ENCODE results near the gene ANKFY1. TPM values are rescaled to one million over a fixed set of nuclear protein-coding genes. Genes with fewer than 3 reads are reported as not detected.

The ANKFY1 gene
- total RNA-seq, 4 donors from 2014 or later, result 43.3 to 49.8 (median 46.7) TPM

DNA sequence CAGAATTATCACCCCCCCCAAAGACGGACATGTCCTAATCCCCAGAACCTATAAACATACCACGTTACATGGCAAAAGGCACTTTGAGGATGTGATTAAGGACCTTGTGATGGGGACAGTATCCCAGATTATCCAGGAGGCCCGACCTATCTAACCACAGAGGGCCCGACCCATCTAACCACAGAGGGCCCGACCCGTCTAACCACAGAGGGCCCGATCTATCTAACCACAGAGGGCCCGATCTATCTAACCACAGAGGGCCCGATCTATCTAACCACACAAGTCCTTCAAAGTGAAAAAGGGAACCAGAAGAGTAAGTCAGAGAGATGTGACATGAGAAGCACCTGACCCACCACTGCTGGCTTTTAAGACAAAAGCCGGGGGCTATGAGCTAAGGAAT, 56.8 kb downstream of the ANKFY1 start:
- no peak overlapping the region for H3K27ac ChIP-seq
- H3K36me3 ChIP-seq, result peaks cover 0 to 46% (median 0%) of the 10 kb centered on the region in 3 donors

DNA sequence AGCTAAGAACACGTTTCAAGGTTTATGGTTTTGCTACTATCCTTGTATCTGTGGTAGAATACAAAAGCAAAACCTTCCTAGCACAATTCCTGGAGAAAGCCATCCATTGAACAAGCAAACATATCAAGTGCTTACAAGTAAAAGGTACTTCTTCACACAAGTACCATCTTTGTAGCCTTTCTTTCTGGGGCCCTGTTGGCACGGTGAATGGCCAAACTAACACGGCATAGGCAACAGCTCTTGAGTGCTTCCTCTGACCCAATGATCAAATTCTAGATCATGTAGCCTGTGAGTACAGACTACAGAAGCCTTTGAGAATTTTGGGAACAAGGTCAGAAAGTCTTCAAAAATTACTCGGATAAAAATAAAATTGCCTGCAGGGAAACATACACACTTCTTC, 57.9 kb downstream of the ANKFY1 start:
- peaks cover 0 to 46% (median 0%) of the 10 kb centered on the region in 3 donors for H3K36me3 ChIP-seq
- DNase-seq (ENCODE audit: low spot score in 2 of 2), result no peak
- H3K27ac ChIP-seq, result no peak overlapping the region
- H3K27me3 ChIP-seq, result no peaks in the 10 kb centered on the region
- TF ChIP-seq EP300 (IDR thresholded peaks at IDR 0.05) (no peak), POLR2A (IDR thresholded peaks at IDR 0.05) (no peak)
- TF ChIP-seq, protein P1, sequence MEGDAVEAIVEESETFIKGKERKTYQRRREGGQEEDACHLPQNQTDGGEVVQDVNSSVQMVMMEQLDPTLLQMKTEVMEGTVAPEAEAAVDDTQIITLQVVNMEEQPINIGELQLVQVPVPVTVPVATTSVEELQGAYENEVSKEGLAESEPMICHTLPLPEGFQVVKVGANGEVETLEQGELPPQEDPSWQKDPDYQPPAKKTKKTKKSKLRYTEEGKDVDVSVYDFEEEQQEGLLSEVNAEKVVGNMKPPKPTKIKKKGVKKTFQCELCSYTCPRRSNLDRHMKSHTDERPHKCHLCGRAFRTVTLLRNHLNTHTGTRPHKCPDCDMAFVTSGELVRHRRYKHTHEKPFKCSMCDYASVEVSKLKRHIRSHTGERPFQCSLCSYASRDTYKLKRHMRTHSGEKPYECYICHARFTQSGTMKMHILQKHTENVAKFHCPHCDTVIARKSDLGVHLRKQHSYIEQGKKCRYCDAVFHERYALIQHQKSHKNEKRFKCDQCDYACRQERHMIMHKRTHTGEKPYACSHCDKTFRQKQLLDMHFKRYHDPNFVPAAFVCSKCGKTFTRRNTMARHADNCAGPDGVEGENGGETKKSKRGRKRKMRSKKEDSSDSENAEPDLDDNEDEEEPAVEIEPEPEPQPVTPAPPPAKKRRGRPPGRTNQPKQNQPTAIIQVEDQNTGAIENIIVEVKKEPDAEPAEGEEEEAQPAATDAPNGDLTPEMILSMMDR (IDR thresholded peaks at IDR 0.05), result no peak
- H3K9me3 ChIP-seq, result no peaks in the 10 kb centered on the region
- 67 to 68% methylated on average over 4 of the region's 4 CpGs for WGBS, 2 donors
- peaks cover 0 to 15% (median 2%) of the 10 kb centered on the region in 4 donors for H3K4me1 ChIP-seq
- no peak overlapping the region for H3K4me3 ChIP-seq

More for the DNA sequence above, 56.8 kb downstream of the ANKFY1 start:
- H3K9me3 ChIP-seq, result no peaks in the 10 kb centered on the region
- H3K4me3 ChIP-seq, result no peak overlapping the region
- no peaks in the 10 kb centered on the region for H3K27me3 ChIP-seq
- TF ChIP-seq, protein P1 (IDR thresholded peaks at IDR 0.05), result no peak
- TF ChIP-seq EP300 (IDR thresholded peaks at IDR 0.05) (no peak), POLR2A (IDR thresholded peaks at IDR 0.05) (no peak)
- WGBS, 2 donors, result 72 to 80% methylated on average over 10 of the region's 10 CpGs
- DNase-seq (ENCODE audit: low spot score in 2 of 2), result no peak
- peaks cover 0 to 15% (median 2%) of the 10 kb centered on the region in 4 donors for H3K4me1 ChIP-seq

DNA sequence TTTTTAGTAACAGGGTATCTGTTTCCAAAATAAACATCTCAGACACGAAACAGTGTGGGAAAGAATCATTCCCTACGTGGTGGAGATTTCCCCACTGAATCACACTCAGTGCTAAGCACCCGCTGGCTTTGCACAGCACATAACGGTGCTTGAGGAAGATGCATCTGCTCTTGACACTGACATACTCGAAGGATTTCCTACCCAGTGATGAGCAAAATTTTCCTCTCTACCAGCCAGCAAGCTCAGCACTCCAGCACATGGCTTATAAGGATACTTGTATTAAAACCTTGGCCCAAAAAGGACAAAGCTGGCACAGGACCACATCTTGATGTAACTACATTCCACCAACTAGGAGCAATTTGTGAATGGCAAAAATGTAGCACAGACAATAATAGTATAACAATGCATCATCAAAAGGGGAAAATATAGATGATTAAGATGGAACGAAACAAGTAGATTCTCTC, 59.0 kb downstream of the ANKFY1 start:
- peak; percentile 22 to 78 for DNase-seq (ENCODE audit: low spot score in 2 of 2)
- peaks cover 0 to 15% (median 2%) of the 10 kb centered on the region in 4 donors for H3K4me1 ChIP-seq
- TF ChIP-seq EP300 (IDR thresholded peaks at IDR 0.05), result peak in 1 of 2 donors; percentile 82
- TF ChIP-seq POLR2A (IDR thresholded peaks at IDR 0.05), result no peak
- TF ChIP-seq, protein P1 (IDR thresholded peaks at IDR 0.05), result no peak
- peak overlapping the region in 1 of 4 donors; percentile 60 for H3K27ac ChIP-seq
- 38 to 41% methylated on average over 6 of the region's 6 CpGs for WGBS, 2 donors
- no peak overlapping the region for H3K4me3 ChIP-seq
- no peaks in the 10 kb centered on the region for H3K27me3 ChIP-seq
- H3K9me3 ChIP-seq, result no peaks in the 10 kb centered on the region
- H3K36me3 ChIP-seq, result peaks cover 0 to 45% (median 0%) of the 10 kb centered on the region in 3 donors

DNA sequence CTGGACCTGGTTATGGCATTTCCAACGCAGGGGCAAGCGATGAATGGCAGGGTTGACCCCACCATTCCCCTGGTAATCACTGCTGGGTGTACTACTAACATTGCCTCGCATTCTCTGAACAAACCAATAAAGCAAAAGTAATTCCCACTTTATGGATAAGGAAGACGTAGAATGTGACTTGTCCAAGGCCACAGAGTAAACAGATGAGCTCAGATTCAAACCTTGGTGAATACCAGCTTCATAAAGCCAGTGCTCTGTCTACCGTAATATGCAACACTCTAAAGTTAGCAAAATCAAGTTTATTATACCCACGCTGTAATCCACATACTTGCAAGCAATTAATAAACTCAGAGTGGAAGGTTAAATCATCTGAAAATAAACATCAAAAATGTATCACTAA, 59.6 kb downstream of the ANKFY1 start:
- no peak for TF ChIP-seq POLR2A (IDR thresholded peaks at IDR 0.05)
- TF ChIP-seq, protein P1 (IDR thresholded peaks at IDR 0.05), result no peak
- no peak for TF ChIP-seq EP300 (IDR thresholded peaks at IDR 0.05)
- Histone ChIP-seq H3K36me3 (peaks cover 0 to 40% (median 0%) of the 10 kb centered on the region in 3 donors), H3K4me3 (no peak overlapping the region), H3K27ac (peak overlapping the region in 3 of 4 donors; percentile 50 to 60 (median 54)), H3K9me3 (no peaks in the 10 kb centered on the region), H3K27me3 (no peaks in the 10 kb centered on the region), H3K4me1 (peaks cover 0 to 15% (median 2%) of the 10 kb centered on the region in 4 donors)
- DNase-seq (ENCODE audit: low spot score in 2 of 2), result no peak
- 55 to 63% methylated on average over 6 of the region's 6 CpGs for WGBS, 2 donors

DNA sequence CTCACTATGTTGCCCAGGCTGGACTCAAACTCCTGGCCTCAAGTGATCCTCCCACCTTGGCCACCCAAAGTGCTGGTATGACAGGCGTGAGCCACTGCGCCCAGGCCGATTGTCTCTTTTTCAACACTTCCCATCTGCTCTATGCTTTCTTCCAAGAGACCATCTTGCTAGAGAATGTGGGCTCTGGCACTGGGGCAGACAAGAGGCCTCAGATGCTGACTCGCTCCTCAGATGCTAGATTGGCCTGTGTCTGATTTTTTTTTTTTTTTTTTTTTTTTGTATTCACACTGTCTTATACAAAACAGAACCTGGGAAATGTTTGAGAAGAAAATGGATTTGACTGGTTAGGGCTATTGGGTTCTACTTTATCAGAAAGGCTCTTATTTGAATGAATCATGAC, 62.6 kb downstream of the ANKFY1 start:
- peaks cover 0 to 15% (median 2%) of the 10 kb centered on the region in 4 donors for H3K4me1 ChIP-seq
- H3K36me3 ChIP-seq, result peaks cover 0 to 26% (median 4%) of the 10 kb centered on the region in 3 donors
- no peak overlapping the region for H3K4me3 ChIP-seq
- TF ChIP-seq EP300 (IDR thresholded peaks at IDR 0.05), result no peak
- TF ChIP-seq, protein P1 (IDR thresholded peaks at IDR 0.05), result no peak
- TF ChIP-seq POLR2A (IDR thresholded peaks at IDR 0.05), result no peak
- H3K9me3 ChIP-seq, result no peaks in the 10 kb centered on the region
- DNase-seq (ENCODE audit: low spot score in 2 of 2), result no peak
- WGBS, 2 donors, result 94 to 96% methylated on average over 4 of the region's 4 CpGs
- no peak overlapping the region for H3K27ac ChIP-seq
- no peaks in the 10 kb centered on the region for H3K27me3 ChIP-seq

All from tibial nerve (tissue), 4 donors.